Calu3 (cell line): ENCODE data around the gene PRTG. TPM values are rescaled to one million over a fixed set of nuclear protein-coding genes. Genes with fewer than 3 reads are reported as not detected.
"Not testable (repeated sequence)": the region's sequence is repeated elsewhere in the genome, so short reads cannot be mapped to it uniquely, and the experiment has no call there.

ENCODE experiments used
- BruUV-seq: library from RNA; stranded (reverse); fragments of 400-500 nt; replicated peaks from 2 replicates; lab custom pipeline; 2021; lab: Mats Ljungman, UMichigan
- CTCF ChIA-PET: fragments of 300-600 bp; sonication (Branson Sonifier 250); formaldehyde crosslinking; loops from one replicate; lab custom pipeline; 2022; ENCODE audit warnings: antibody characterized with exemption; lab: Charles Lee
- DNase-seq: peaks from one replicate; pipeline ENCODE4 v3.0.0; 2022
- H3K27ac Mint-ChIP-seq: one replicate; pipeline ENCODE4 v1.8.0; 2022; ENCODE audit warnings: mixed read lengths; ENCODE audit not compliant: unreplicated experiment
- H3K27me3 Mint-ChIP-seq: one replicate; pipeline ENCODE4 v1.8.0; 2022; ENCODE audit warnings: mixed read lengths; ENCODE audit not compliant: unreplicated experiment
- H3K36me3 Mint-ChIP-seq: one replicate; pipeline ENCODE4 v1.8.0; 2022; ENCODE audit warnings: mild to moderate bottlenecking, moderate library complexity, mixed read lengths; ENCODE audit not compliant: insufficient read depth, unreplicated experiment
- H3K4me1 Mint-ChIP-seq: one replicate; pipeline ENCODE4 v1.8.0; 2022; ENCODE audit warnings: mild to moderate bottlenecking, low read depth, mixed read lengths; ENCODE audit not compliant: unreplicated experiment
- H3K4me3 Mint-ChIP-seq: one replicate; pipeline ENCODE4 v1.8.0; 2022; ENCODE audit warnings: mild to moderate bottlenecking, low read depth, moderate library complexity, mixed read lengths; ENCODE audit not compliant: unreplicated experiment
- H3K9me3 Mint-ChIP-seq: one replicate; pipeline ENCODE4 v1.8.0; 2022; ENCODE audit warnings: low read depth, mixed read lengths; ENCODE audit not compliant: unreplicated experiment
- intact Hi-C: fragments of 100-400 bp; cut with micrococcal nuclease; formaldehyde crosslinking; loops from one replicate; pipeline ENCODE4 v1.10.0; 2022; ENCODE audit not compliant: unreplicated experiment
- total RNA-seq: library from RNA; stranded (reverse); gene quantifications from 2 replicates; pipeline ENCODE4 v1.2.3, GENCODE V29; 2022
- TF ChIP-seq, protein P1 (sequence below): fragments of 200-600 bp; IDR thresholded peaks from one replicate; pipeline ENCODE4 v1.8.0; 2022; ENCODE audit warnings: antibody characterized with exemption; ENCODE audit not compliant: unreplicated experiment

Gene PRTG
- total RNA-seq, 1 experiment from 2014 or later: 12.0 TPM

DNA sequence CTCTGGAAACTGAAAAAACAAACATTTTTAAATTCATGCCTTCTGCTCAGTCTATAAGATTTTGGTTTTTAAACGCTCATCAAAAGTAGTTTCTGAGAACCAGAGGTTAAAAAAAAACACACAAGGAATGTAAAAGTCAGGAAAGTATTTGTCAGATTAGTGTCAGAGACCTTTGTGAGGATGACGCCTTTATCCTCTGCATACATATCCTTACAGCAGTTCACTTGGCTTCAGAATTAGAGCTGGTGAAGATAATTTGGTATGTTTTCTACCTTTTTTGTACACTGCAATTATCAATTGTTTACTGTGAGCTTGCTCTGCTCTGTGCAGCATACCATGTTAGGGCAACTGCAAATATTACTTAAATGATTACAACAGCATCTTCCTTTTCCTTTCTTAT lies 8.3 kb downstream of the PRTG start:
- Mint-ChIP-seq H3K4me1 (peaks cover 9% of the 10 kb centered on the region), H3K4me3 (no peak overlapping the region), H3K36me3 (no peaks in the 10 kb centered on the region), H3K27ac (no peak overlapping the region), H3K9me3 (no peaks in the 10 kb centered on the region), H3K27me3 (no peaks in the 10 kb centered on the region)
- no TSS peak for BruUV-seq
- no peak for DNase-seq
- CTCF ChIA-PET: interaction anchor here (0.6 kb wide), 1 partner anchor 44 kb away, joined by 3 read pairs; no protein-coding TSS in a partner anchor
- intact Hi-C loops: no loop called here
- TF ChIP-seq, protein P1, sequence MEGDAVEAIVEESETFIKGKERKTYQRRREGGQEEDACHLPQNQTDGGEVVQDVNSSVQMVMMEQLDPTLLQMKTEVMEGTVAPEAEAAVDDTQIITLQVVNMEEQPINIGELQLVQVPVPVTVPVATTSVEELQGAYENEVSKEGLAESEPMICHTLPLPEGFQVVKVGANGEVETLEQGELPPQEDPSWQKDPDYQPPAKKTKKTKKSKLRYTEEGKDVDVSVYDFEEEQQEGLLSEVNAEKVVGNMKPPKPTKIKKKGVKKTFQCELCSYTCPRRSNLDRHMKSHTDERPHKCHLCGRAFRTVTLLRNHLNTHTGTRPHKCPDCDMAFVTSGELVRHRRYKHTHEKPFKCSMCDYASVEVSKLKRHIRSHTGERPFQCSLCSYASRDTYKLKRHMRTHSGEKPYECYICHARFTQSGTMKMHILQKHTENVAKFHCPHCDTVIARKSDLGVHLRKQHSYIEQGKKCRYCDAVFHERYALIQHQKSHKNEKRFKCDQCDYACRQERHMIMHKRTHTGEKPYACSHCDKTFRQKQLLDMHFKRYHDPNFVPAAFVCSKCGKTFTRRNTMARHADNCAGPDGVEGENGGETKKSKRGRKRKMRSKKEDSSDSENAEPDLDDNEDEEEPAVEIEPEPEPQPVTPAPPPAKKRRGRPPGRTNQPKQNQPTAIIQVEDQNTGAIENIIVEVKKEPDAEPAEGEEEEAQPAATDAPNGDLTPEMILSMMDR: no peak

DNA sequence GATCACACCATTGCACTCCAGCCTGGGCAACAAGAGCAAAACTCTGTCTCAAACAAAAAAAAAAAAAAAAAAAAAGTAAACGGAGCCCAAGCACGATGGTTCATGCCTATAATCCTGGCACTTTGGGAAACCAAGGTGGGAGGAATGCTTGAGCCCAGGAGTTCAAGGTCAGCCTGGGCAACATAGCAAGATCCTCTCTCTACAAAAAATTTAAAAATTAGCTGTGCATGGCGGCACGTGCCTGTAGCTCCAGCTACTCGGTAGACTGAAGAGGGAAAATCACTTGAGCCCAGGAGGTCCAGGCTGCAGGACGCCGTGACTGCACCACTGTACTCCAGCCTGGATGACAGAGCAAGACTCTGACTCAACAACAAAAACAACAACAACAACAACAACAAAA lies 9.5 kb downstream of the PRTG start:
- H3K27me3 Mint-ChIP-seq, BruUV-seq, DNase-seq, CTCF ChIA-PET, H3K4me1 Mint-ChIP-seq, H3K27ac Mint-ChIP-seq, H3K9me3 Mint-ChIP-seq, H3K4me3 Mint-ChIP-seq, H3K36me3 Mint-ChIP-seq, intact Hi-C loops: not testable (repeated sequence)

DNA sequence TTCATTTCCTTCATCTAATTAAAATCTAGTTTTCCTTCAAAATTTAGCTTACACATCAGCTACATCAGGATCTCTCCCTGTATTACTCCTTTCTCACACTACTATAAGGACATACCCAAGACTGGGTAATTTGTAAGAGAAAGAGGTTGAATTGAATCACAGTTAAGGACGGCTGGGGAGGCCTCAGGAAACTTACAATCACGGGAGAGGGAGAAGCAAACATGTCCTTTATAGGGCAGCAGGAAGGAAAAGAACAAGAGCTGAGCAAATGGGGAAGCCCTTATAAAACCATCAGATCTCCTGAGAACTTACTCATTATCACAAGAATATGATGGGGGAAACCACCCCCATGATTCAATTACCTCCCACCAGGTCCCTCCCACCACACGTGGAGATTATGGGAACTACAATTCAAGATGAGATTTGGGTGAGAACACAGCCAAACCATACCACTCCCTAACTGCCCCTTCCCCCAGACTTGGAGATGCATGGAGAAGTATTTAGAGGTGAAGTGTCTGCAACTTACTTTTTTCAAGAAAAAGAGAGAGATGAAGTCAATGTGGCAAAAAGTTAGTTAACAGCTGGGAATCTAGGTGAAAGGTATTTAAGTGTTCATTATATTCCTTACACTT lies 21.3 kb downstream of the PRTG start:
- Mint-ChIP-seq H3K4me1 (peaks cover 9% of the 10 kb centered on the region), H3K27me3 (no peaks in the 10 kb centered on the region), H3K27ac (no peak overlapping the region), H3K4me3 (no peak overlapping the region), H3K9me3 (peaks cover 4% of the 10 kb centered on the region), H3K36me3 (no peaks in the 10 kb centered on the region)
- BruUV-seq: no TSS peak
- no peak for DNase-seq
- TF ChIP-seq, protein P1: no peak
- CTCF ChIA-PET: no interaction called here
- intact Hi-C loops: no loop called here

DNA sequence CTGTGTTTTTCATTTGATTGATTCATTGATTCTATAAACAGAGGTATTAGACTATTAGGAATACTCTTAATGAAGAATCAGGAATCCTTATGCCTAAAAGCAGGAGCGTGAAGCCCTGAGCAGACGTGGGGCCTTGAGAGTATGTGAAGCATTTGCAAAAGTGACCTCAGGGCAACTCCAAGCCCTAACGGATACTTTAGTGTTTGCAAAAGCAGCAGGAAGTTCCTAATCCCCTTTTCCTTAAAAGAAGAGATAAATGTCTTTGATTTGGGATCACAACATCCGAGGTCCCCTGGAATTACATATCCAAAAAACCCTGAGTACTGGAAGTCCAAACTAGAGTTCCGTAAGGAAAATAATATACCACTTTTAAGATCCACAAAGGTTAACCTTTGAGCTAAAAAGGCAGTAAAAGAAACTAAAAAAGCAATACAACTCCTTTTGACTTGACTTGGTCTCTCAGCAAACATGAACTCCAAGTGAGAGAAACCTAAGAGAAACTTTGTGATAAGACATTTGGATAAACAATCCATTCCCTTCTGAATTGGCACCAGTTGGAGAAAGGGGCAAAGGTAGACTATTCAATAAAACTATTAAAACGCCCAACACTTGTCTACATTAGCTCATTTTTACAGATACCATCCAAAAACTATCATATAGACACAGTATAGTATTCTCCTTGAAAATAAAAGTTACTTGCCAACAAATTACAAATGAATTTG lies 27.4 kb downstream of the PRTG start:
- DNase-seq: no peak
- no peaks in the 10 kb centered on the region for H3K36me3 Mint-ChIP-seq
- H3K4me1 Mint-ChIP-seq: peaks cover 16% of the 10 kb centered on the region
- no TSS peak for BruUV-seq
- H3K27ac Mint-ChIP-seq: no peak overlapping the region
- no peak overlapping the region for H3K4me3 Mint-ChIP-seq
- TF ChIP-seq, protein P1: no peak
- intact Hi-C loops: no loop called here
- CTCF ChIA-PET: interaction anchor here (0.6 kb wide), 1 partner anchor 129 kb away, joined by 3 read pairs; no protein-coding TSS in a partner anchor
- H3K9me3 Mint-ChIP-seq: no peaks in the 10 kb centered on the region
- no peaks in the 10 kb centered on the region for H3K27me3 Mint-ChIP-seq
